Measurements from ENCODE around the gene PPP1R36.
"Not testable (repeated sequence)": the region's sequence is repeated elsewhere in the genome, so short reads cannot be mapped to it uniquely, and the experiment has no call there.

PPP1R36 gene

GRCh38 chr14:64617872-64618408 lies 68.2 kb downstream of the PPP1R36 start:
- not testable (repeated sequence) for DNase-seq

GRCh38 chr14:64620910-64621309 lies 71.1 kb downstream of the PPP1R36 start:
- no peak for DNase-seq

GRCh38 chr14:64623554-64624165 lies 73.9 kb downstream of the PPP1R36 start:
- DNase-seq: no peak

- no peak for DNase-seq
Observed at GRCh38 chr14:64625386-64626232, 75.8 kb downstream of the PPP1R36 start.

- DNase-seq: no peak
Observed at GRCh38 chr14:64628940-64629408, 79.2 kb downstream of the PPP1R36 start.

- DNase-seq: no peak
Observed at GRCh38 chr14:64630778-64631177, 81.0 kb downstream of the PPP1R36 start.

GRCh38 chr14:64631222-64631621 lies 81.5 kb downstream of the PPP1R36 start:
- DNase-seq: not testable (repeated sequence)

- no peak for DNase-seq
Observed at GRCh38 chr14:64632056-64632455, 82.3 kb downstream of the PPP1R36 start.

- no peak for DNase-seq
Observed at GRCh38 chr14:64634558-64634957, 84.8 kb downstream of the PPP1R36 start.

GRCh38 chr14:64636208-64636979 lies 86.6 kb downstream of the PPP1R36 start:
- DNase-seq: peak; percentile 70

- DNase-seq: no peak
Observed at GRCh38 chr14:64636980-64637429, 87.2 kb downstream of the PPP1R36 start.

- DNase-seq: no peak
Observed at GRCh38 chr14:64637735-64638473, 88.1 kb downstream of the PPP1R36 start.

GRCh38 chr14:64638625-64639024 lies 88.9 kb downstream of the PPP1R36 start:
- no peak for DNase-seq
